ENCODE data around the gene CPM.

CPM gene

GRCh38 chr12:68901551-68901950, 31.4 kb downstream of the CPM start:
- H3K36me3 ChIP-seq, result no peaks in the 10 kb centered on the region
- no peaks in the 10 kb centered on the region for H3K27me3 ChIP-seq
- no peak for DNase-seq
- no peak for TF ChIP-seq CTCF (IDR thresholded peaks at IDR 0.05)
- H3K4me3 ChIP-seq, result no peak overlapping the region
- H3K27ac ChIP-seq, result no peak overlapping the region
- no peaks in the 10 kb centered on the region for H3K9me3 ChIP-seq
- intact Hi-C loops (cut with DNase I; ENCODE audit: low total_unique reads), result no loop called here
- no peaks in the 10 kb centered on the region for H3K4me1 ChIP-seq

- no peak for DNase-seq
- no peak for TF ChIP-seq CTCF (IDR thresholded peaks at IDR 0.05)
- H3K4me3 ChIP-seq, result no peak overlapping the region
- no peak overlapping the region for H3K27ac ChIP-seq
- no peaks in the 10 kb centered on the region for H3K27me3 ChIP-seq
- no peaks in the 10 kb centered on the region for H3K9me3 ChIP-seq
- intact Hi-C loops (cut with DNase I; ENCODE audit: low total_unique reads), result no loop called here
- H3K36me3 ChIP-seq, result no peaks in the 10 kb centered on the region
- H3K4me1 ChIP-seq, result no peaks in the 10 kb centered on the region
Measured at GRCh38 chr12:68901145-68901544, 31.8 kb downstream of the CPM start.

- H3K27ac ChIP-seq, result no peak overlapping the region
- H3K9me3 ChIP-seq, result no peaks in the 10 kb centered on the region
- no peaks in the 10 kb centered on the region for H3K36me3 ChIP-seq
- H3K27me3 ChIP-seq, result no peaks in the 10 kb centered on the region
- no peak overlapping the region for H3K4me3 ChIP-seq
- DNase-seq, result no peak
- intact Hi-C loops (cut with DNase I; ENCODE audit: low total_unique reads), result no loop called here
- no peak for TF ChIP-seq CTCF (IDR thresholded peaks at IDR 0.05)
- no peaks in the 10 kb centered on the region for H3K4me1 ChIP-seq
Measured at GRCh38 chr12:68900241-68900640, 32.7 kb downstream of the CPM start.

- no peak overlapping the region for H3K4me3 ChIP-seq
- intact Hi-C loops (cut with DNase I; ENCODE audit: low total_unique reads), result no loop called here
- peak; percentile 62 to 70 for DNase-seq
- no peaks in the 10 kb centered on the region for H3K4me1 ChIP-seq
- H3K27ac ChIP-seq, result no peak overlapping the region
- no peaks in the 10 kb centered on the region for H3K36me3 ChIP-seq
- no peaks in the 10 kb centered on the region for H3K9me3 ChIP-seq
- TF ChIP-seq CTCF (IDR thresholded peaks at IDR 0.05), result peak; percentile 9 to 10
- no peaks in the 10 kb centered on the region for H3K27me3 ChIP-seq
Measured at GRCh38 chr12:68899251-68899771, 33.7 kb downstream of the CPM start.

GRCh38 chr12:68896881-68897540, 36.0 kb downstream of the CPM start:
- no peaks in the 10 kb centered on the region for H3K36me3 ChIP-seq
- H3K4me3 ChIP-seq, result no peak overlapping the region
- no peaks in the 10 kb centered on the region for H3K9me3 ChIP-seq
- no peak overlapping the region for H3K27ac ChIP-seq
- DNase-seq, result no peak
- no peaks in the 10 kb centered on the region for H3K4me1 ChIP-seq
- H3K27me3 ChIP-seq, result no peaks in the 10 kb centered on the region
- intact Hi-C loops (cut with DNase I; ENCODE audit: low total_unique reads), result no loop called here
- no peak for TF ChIP-seq CTCF (IDR thresholded peaks at IDR 0.05)
